Left ventricle myocardium inferior (tissue), 1 donor: ENCODE results near the gene ARHGAP24. TPM values are rescaled to one million over a fixed set of nuclear protein-coding genes. Genes with fewer than 3 reads are reported as not detected.

Experiments used
- DNase-seq: peaks from one replicate; pipeline ENCODE4 v3.0.0-alpha.2; 2020
- H3K27ac ChIP-seq: fragments of 200-600 bp; replicated peaks from 2 replicates; pipeline ENCODE4 v1.8.0; 2021
- H3K27me3 ChIP-seq: fragments of 200-600 bp; 2 replicates; pipeline ENCODE4 v1.8.0; 2021; ENCODE audit warnings: low read depth
- H3K36me3 ChIP-seq: fragments of 200-600 bp; 2 replicates; pipeline ENCODE4 v1.8.0; 2021
- H3K4me1 ChIP-seq: fragments of 200-600 bp; 2 replicates; pipeline ENCODE4 v1.8.0; 2021
- H3K4me3 ChIP-seq: fragments of 200-600 bp; 2 replicates; pipeline ENCODE4 v1.8.0; 2021; ENCODE audit warnings: mild to moderate bottlenecking, moderate library complexity
- H3K9me3 ChIP-seq: fragments of 200-600 bp; replicated peaks from 2 replicates; pipeline ENCODE4 v1.8.0; 2021
- intact Hi-C: fragments of 100-400 bp; cut with micrococcal nuclease; formaldehyde crosslinking; loops from one replicate; pipeline ENCODE4 v1.11.0; 2022
- total RNA-seq: library from RNA; stranded (reverse); fragmentation: NEBNext Ultra II Directional; extraction: Animal tissue kit (Norgen Biotek cat#: 25700); gene quantifications from one replicate; pipeline ENCODE4 v1.2.1, GENCODE V29; 2021
- TF ChIP-seq, protein P1 (sequence below): fragments of 200-600 bp; IDR thresholded peaks from 2 replicates; pipeline ENCODE4 v1.8.0; 2021; ENCODE audit warnings: antibody characterized with exemption, mild to moderate bottlenecking, borderline replicate concordance
- donor health status: DM: no; HTN: yes; CAD: no; lungs with severe emphysema.

The ARHGAP24 gene
- total RNA-seq, 1 donor from 2014 or later = 13.7 TPM

DNA sequence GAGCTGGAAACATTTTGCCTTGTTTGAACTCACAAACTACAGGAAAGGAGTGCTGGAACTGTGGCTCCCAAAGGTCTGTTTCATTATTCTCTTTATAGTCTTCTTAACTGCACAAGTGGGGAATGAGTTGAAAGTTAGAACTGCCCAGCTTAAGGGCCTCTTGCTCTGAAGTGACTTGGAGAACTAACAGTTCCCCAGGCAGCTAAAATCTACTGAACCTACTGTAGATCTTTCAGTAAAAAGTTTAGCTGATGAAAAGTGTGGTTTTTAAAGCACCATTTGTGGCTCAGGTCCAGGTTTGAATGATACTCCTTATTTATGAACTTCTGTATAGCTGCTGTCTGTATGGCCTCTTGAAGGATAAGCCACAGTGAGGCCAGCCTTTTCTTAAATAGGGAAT is 531.1 kb downstream of the ARHGAP24 start:
- Histone ChIP-seq H3K4me1 (peaks cover 2% of the 10 kb centered on the region), H3K27ac (no peak overlapping the region), H3K9me3 (no peaks in the 10 kb centered on the region), H3K36me3 (no peaks in the 10 kb centered on the region), H3K4me3 (no peak overlapping the region), H3K27me3 (no peaks in the 10 kb centered on the region)
- intact Hi-C loops = no loop called here
- TF ChIP-seq, protein P1, sequence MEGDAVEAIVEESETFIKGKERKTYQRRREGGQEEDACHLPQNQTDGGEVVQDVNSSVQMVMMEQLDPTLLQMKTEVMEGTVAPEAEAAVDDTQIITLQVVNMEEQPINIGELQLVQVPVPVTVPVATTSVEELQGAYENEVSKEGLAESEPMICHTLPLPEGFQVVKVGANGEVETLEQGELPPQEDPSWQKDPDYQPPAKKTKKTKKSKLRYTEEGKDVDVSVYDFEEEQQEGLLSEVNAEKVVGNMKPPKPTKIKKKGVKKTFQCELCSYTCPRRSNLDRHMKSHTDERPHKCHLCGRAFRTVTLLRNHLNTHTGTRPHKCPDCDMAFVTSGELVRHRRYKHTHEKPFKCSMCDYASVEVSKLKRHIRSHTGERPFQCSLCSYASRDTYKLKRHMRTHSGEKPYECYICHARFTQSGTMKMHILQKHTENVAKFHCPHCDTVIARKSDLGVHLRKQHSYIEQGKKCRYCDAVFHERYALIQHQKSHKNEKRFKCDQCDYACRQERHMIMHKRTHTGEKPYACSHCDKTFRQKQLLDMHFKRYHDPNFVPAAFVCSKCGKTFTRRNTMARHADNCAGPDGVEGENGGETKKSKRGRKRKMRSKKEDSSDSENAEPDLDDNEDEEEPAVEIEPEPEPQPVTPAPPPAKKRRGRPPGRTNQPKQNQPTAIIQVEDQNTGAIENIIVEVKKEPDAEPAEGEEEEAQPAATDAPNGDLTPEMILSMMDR = no peak
- no peak for DNase-seq

DNA sequence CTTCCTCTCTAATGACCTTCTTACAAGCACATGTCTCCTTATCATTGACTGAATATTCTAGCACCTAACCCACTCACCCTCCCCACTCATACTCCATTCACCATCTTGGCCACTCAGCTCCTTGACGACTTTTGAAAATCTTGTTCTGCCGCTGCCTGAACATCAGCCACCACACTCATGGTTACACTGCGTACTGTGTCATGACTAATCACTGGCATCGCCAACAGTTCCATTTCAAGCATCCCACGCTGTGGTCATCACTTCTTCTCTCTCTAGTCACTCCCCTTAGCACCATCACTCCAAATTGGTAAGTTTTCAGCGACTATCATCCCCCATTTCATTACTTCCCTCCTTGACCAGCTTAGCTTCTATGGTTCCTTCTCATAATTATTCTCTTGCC is 532.1 kb downstream of the ARHGAP24 start:
- H3K27me3 ChIP-seq = no peaks in the 10 kb centered on the region

DNA sequence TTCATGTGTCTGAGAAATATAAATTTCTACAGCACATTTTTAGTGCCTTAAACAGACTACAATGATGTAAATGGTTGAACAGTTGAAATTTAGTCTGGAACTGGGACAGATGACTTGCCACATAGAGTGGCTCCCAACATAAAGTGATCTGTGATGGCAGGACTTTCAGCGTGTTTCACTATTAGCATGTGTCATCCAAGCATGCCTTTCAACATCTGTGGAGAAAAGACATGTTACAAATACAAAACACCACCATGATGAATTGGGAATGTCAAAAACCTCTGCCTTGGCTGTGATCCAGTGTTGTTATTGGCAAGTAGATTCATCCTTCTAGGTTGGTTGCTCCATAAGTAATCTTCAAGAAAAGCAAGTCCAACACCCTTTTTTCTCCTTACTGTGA is 536.2 kb downstream of the ARHGAP24 start:
- Histone ChIP-seq H3K4me3 (no peak overlapping the region), H3K27ac (no peak overlapping the region), H3K36me3 (no peaks in the 10 kb centered on the region), H3K9me3 (no peaks in the 10 kb centered on the region), H3K27me3 (no peaks in the 10 kb centered on the region), H3K4me1 (peaks cover 25% of the 10 kb centered on the region)
- no peak for DNase-seq
- intact Hi-C loops = no loop called here
- TF ChIP-seq, protein P1 = no peak

More for the DNA sequence above, 532.1 kb downstream of the ARHGAP24 start:
- no peak overlapping the region for H3K4me3 ChIP-seq
- no peak overlapping the region for H3K27ac ChIP-seq
- H3K9me3 ChIP-seq = no peaks in the 10 kb centered on the region
- TF ChIP-seq, protein P1 = no peak
- no peak for DNase-seq
- intact Hi-C loops = no loop called here
- no peaks in the 10 kb centered on the region for H3K36me3 ChIP-seq
- H3K4me1 ChIP-seq = peaks cover 11% of the 10 kb centered on the region

DNA sequence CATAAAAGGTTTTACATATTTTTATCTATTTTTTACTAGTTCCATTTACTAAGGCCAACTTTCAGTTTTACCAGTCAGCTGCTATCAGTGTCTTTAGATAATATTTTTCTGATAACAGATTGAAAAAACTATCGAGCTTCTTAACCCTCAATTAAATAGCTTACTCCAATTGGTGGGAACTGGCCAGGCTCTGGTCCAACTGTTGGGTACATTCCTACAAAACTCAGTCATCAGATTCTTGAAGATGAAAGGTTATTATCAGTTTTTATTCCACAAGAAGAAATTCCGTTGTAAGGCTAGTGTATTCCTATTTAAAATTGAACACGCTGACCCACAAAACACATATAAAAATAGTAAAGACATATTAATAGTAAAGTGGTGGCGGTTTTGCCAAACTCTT is 538.7 kb downstream of the ARHGAP24 start:
- intact Hi-C loops = no loop called here
- H3K27ac ChIP-seq = no peak overlapping the region
- TF ChIP-seq, protein P1 = no peak
- no peak overlapping the region for H3K4me3 ChIP-seq
- no peaks in the 10 kb centered on the region for H3K9me3 ChIP-seq
- H3K36me3 ChIP-seq = no peaks in the 10 kb centered on the region
- DNase-seq = no peak
- no peaks in the 10 kb centered on the region for H3K27me3 ChIP-seq
- peaks cover 25% of the 10 kb centered on the region for H3K4me1 ChIP-seq

DNA sequence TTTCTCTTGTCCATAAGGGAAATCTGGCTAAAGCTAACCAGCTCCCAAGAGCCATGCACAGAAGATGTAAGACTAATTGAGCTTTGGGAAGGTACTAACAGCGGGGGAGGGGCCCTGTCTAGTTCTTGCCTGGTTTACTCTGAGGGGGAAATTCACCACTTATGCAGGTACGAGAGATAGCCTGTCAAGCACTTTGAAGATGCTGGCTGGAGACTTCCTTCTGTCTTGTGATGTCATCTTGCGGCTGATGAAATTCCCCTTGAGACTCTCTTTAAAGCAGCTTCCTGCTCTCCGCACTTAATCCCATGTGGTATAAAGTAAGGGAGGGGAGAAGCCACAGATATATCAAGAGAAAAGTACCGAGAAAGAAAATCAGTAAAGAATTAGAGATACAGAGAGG is 539.6 kb downstream of the ARHGAP24 start:
- no peaks in the 10 kb centered on the region for H3K27me3 ChIP-seq
- no peaks in the 10 kb centered on the region for H3K9me3 ChIP-seq
- no peak overlapping the region for H3K27ac ChIP-seq
- TF ChIP-seq, protein P1 = no peak
- DNase-seq = no peak
- no peak overlapping the region for H3K4me3 ChIP-seq
- intact Hi-C loops = no loop called here
- peaks cover 25% of the 10 kb centered on the region for H3K4me1 ChIP-seq
- no peaks in the 10 kb centered on the region for H3K36me3 ChIP-seq
